Right renal cortex interstitium (tissue), 3 donors: ENCODE measurements around the gene DCHS1. TPM values are rescaled to one million over a fixed set of nuclear protein-coding genes. Genes with fewer than 3 reads are reported as not detected.
"Not testable (repeated sequence)": the region's sequence is repeated elsewhere in the genome, so short reads cannot be mapped to it uniquely, and the experiment has no call there.

ENCODE experiments used
- DNase-seq, 3 donors: peaks; one replicate each; pipeline ENCODE4 v3.0.0-alpha.2; 2013; ENCODE audit warnings: low read depth in 3 of 3, low spot score in 2 of 3
- polyA plus RNA-seq, 3 donors: library from polyadenylated mRNA; unstranded; fragments of 120-200 nt; gene quantifications; one replicate each; pipeline ENCODE4 v1.2.1, GENCODE V29; 2013; ENCODE audit not compliant: insufficient read length in 3 of 3

The DCHS1 gene
- 10 to 100 TPM; 27.8 to 31.1 (median 30.3) TPM for polyA plus RNA-seq

DNA sequence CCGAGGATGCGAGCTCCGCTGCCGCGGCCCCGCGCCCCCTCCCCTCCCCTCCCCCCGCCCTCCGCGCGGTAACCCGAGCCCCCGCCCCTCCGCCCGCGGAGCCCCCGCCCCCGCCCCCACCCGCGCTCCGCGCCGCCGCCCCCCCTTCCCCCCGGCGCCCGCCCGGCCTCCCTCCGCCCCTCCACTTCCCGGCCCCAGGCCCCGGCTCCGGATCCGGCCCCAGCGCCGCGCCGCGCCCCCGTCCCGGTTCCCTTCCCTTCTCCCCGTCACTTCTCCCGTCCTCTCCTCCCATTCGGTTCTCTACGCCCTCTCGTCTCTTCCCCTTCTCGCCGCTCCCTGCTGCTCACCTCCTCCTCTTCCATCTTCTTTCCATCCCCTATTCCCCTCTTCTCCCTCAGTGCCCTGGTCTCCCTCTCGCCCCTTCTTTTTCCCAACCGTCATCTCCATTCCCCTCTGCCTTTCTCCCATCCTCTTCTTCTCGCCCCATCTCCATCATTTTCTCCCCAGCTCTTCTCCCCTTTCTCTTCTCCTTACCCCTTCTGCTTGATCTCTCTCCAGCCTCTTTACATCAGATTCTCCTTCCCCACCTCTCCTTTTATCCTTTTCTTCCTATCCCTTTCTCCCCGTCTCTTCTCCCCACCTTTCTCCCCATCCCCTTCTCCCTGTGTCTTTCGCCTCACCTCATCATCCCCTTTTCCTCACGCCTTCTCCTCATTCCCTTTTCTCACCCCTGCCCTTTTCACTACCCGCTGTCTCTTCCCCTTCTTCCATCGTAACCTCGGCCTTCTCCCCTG, at the start of gene DCHS1:
TSS of gene DCHS1 (minus strand) at position 20 of the 794 bp plus-strand sequence. CDS start 14,196 bp downstream, outside the sequence.
- DNase-seq = peak in 1 of 3 donors; percentile 13

DNA sequence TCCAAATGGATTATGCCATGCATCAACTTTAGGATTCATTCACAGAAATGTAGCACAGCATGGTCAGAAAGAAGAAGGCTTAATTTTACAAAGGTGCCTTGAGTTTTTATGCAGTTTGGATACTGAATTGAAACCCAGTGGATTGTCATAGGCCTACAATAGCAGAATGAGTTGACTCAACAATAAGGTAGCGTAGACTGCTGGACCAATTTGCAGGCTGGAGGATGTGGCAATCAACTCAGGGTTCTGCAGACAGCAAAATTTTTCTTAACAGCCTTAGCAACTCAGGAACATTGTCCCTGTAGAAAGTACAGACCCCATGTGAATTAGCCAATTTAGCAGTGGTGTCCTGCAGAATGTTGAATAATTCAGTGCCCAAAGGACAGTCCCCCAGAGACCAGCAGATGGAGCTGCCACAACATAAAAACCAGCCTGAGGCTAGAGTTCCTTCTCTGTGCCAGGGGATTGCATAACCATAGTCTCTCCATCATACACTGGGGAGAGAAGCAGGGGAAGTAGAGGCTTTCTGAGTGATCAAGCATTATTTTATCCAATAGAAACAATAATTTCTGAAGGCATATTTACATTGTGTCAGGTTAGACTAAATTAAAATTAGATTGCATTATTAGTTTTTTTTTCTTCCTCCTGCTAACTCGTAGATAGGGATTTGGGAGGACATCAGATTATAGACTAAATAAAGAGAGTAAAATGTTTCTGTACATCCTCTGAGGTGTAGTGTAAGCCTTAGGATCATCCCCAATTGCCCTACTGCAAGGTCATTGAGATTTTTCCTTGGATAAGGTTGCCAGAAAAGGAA, 47.8 kb upstream of the DCHS1 start:
- no peak for DNase-seq

DNA sequence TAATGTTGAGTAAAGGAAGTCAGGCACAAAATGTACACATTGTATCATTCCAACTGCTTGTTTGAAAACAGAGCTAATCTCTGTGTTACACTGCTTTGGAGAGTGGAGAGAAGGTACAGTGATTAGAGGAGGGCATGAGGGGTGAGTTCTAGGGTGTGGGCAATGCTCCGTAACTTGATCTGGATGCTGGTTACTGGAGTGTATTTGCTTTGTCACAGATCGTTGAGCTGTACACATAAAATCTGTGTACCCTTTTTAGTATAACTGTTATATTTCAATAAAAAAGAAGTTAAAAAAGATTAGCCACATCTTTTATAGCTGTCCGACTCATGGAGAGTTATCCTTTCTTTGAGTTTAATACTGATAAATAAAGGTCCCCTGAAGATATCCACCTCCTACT, 46.3 kb upstream of the DCHS1 start:
- DNase-seq = not testable (repeated sequence)

- no peak for DNase-seq
These were observed 39.8 kb upstream of the DCHS1 start for GRCh38 chr11:6695377-6695776.

GRCh38 chr11:6694229-6694535, 38.6 kb upstream of the DCHS1 start:
- DNase-seq = no peak

DNA sequence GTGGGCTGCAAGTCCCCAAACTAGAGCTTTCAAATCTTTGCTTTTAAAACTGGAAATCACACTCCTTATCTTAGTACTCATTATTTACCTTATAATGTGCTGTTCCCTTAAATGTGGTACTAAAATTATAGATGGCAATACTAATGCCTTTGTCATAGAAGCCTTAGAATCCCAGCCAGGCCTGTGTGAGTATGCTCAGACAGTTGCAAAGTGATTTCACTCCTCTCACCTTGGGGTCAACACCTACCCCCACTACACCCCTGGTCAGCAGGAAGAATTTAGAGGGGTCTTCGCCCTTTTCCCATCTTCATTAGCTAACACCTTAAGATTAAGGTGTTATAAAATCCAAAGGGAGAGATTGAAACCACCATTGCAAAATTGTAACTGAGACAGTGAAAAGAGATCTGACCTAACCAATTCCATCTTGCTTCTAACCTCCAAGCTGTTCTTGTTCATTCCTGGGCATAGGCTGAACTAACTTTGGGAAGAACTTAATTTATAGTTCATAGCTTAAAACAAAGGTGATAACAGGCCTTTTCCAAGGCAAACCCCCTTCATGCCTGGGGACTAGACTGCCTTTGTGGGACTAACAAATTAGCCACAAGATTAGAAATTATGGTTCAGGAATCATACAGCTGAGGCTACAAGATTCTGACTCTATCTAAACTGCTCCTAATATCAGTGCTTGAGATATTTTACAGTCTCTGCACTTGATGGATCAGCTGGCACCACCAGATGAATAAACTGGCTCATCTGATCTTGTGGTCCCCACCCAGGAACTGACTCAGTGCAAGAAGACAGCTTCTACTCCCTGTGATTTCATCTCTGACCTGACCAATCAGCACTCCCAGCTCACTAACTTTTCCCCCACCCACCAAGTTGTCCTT, 38.0 kb upstream of the DCHS1 start:
- no peak for DNase-seq

DNA sequence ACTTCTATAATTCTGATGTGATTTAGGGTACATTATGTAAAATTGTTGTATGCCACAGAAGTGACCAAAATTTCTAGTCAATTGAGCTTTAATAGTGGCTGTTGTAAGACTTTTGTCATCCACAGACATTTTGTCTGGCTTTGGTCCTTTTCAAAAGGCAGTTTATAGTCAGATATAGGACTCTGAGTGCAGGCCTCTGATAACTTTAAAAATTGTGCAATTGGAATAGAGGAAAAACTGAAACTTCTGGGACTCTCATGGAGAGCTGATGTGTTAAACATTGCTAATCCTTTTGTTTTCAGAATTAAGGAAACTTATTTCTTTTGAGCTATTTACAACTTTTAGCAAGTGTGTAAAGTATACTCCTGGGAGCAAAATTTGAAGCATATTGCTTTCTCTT, 36.5 kb upstream of the DCHS1 start:
- DNase-seq = no peak

DNA sequence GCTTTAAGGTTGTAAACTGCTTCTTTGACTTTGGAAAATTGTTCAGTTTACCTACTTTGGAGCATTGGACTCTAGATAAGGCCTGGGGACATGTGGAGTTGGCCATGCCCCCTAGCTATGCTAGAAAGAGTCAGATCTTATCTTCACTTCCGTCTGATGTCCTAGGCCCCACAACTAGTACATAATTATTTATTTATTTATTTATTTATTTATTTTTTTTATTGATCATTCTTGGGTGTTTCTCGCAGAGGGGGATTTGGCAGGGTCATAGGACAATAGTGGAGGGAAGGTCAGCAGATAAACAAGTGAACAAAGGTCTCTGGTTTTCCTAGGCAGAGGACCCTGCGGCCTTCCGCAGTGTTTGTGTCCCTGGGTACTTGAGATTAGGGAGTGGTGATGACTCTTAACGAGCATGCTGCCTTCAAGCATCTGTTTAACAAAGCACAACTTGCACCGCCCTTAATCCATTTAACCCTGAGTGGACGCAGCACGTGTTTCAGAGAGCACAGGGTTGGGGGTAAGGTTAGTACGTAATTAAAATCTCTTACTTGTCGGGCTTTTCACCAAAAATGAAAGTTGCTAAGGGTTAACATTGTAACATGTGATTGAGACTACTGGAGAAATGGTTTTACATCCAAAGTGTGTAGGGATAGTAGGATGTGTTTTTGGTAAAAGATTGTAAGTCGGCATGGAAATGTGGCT, 35.0 kb upstream of the DCHS1 start:
- DNase-seq = not testable (repeated sequence)

- no peak for DNase-seq
These were observed 32.3 kb upstream of the DCHS1 start for GRCh38 chr11:6687876-6688275.

GRCh38 chr11:6686006-6686405, 30.4 kb upstream of the DCHS1 start:
- no peak for DNase-seq

DNA sequence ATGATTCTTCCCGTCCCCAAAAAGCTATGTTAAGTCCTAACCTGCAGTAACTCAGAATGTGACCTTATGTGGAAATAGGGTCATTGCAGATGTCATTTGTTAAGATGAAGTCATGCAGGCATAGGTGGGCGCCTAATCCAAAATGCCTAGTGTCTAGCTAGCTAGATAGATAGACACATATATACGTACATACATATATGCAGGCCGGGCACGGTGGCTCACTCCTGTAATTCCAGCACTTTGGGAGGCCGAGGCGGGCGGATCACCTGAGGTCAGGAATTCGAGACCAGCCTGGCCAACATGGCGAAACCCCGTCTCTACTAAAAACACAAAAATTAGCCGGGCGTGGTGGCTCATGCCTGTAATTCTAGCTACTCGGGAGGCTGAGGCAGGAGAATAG, 28.5 kb upstream of the DCHS1 start:
- not testable (repeated sequence) for DNase-seq

DNA sequence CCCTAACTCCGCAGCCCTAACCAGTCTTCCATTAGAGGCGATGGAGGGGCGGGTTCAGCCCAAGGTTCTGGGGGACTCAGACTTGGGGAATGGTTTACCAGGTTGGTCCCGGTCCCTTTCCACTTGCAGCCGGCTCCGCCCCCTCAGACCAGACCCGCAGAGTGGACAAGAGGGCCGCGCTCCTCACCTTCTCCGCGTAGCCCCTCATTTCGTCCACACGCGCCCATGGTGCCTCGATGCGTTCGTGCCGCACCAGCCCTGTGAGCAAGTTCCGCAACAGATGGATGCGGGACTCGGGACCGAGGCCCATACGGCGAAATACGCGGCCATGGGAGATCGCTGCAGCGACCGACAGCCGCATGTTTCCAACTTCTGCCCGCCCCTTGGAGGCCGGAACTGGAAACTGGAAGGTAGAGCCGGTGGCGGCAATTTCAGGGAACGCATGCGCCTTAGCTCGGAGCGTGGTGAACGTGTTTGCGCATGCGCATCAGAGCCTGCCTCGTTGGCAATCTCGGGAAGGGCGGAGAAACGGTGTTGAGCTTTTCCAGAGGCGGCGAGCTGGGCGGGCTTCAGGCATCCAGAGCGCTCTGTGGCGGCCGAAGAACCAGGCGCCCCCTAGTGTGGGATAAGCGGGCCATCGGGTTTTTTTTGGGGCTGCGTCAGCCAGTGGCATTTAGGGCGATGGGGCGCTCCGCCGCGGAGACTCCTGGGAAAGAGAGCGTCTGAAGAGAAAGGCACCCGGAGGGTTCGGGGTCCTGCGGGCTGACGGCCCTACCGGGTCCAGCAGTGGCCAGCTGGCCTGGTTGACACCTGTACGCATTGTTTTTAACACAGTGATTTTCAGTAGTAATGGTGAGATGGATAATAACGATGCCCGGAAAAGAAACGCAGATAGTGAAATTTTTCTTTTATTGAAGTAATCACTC, 27.6 kb upstream of the DCHS1 start, which contains the start of gene MRPL17:
TSS of gene MRPL17 (minus strand) at position 405 of the 926 bp plus-strand sequence. CDS start at position 361, 44 bp downstream.
- DNase-seq = peak; percentile 98 to 99 (median 99)

- DNase-seq = no peak
These were observed 27.0 kb upstream of the DCHS1 start for GRCh38 chr11:6682591-6682935.

DNA sequence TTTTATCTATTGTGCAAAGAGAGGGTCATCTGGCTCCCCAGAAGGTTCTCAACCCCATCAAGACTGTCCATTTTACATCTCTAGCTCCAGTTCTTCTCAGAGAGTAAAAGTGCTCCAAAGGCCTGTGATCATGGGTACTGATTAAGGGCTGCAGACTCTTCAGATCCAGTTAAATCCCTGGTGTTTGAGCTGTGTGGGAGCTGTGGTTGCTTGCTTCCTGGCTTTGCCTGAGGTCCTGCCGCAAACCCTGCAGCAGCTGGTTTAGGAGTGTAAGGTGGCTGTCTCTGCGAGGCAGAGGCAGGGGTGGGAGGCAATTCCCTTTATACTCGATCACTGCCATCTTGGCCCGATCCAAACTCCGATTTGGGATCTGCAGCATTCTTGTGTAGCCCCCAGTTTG, 26.3 kb upstream of the DCHS1 start:
- no peak for DNase-seq

GRCh38 chr11:6681505-6681904, 25.9 kb upstream of the DCHS1 start:
- DNase-seq = no peak

GRCh38 chr11:6677018-6677417, 21.4 kb upstream of the DCHS1 start:
- DNase-seq = no peak

GRCh38 chr11:6674862-6675261, 19.3 kb upstream of the DCHS1 start:
- DNase-seq = no peak

DNA sequence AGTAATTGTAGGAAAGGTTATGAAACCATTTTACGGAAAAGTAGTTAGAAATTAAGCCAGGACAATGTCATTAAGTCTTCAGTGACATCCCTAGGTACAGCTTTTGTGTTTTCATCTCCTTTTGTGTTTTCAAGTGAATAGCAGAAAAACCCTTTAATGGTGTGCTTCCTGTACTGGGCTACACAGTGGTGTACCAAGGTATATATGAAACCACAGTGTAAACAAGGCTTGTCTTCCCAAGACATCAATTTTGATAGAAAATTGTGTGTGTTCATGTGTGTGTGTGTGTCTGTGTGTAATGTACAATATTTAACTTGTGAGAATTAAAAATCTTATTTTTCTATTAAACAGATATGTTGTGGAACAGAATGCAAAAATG, 18.6 kb upstream of the DCHS1 start:
- no peak for DNase-seq

- DNase-seq = no peak
These were observed 18.1 kb upstream of the DCHS1 start for GRCh38 chr11:6673523-6674218.
